ENCODE measurements around the gene APBA2.
"Not testable (repeated sequence)": the region's sequence is repeated elsewhere in the genome, so short reads cannot be mapped to it uniquely, and the experiment has no call there.

DNA sequence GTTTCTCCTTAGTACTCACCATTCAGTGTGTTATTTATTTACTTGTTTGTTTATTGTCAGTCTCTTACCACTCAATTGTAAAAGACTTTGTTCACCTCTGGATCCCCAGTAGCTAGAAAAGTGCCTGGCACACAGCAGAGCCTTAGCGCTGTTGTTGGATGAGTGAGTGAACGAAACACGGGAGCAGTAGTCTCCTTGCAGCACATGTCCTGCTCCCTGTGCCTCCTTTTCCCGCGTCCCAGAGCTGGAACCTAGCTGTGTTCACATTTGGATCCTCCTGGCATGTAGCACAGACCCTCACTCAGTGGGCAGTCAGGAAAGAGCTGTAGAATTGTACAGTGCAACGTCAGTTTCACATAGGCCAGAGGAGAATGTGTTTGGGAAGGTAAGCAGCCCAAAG, 4.1 kb downstream of the APBA2 start:
- TF ChIP-seq, protein P1, sequence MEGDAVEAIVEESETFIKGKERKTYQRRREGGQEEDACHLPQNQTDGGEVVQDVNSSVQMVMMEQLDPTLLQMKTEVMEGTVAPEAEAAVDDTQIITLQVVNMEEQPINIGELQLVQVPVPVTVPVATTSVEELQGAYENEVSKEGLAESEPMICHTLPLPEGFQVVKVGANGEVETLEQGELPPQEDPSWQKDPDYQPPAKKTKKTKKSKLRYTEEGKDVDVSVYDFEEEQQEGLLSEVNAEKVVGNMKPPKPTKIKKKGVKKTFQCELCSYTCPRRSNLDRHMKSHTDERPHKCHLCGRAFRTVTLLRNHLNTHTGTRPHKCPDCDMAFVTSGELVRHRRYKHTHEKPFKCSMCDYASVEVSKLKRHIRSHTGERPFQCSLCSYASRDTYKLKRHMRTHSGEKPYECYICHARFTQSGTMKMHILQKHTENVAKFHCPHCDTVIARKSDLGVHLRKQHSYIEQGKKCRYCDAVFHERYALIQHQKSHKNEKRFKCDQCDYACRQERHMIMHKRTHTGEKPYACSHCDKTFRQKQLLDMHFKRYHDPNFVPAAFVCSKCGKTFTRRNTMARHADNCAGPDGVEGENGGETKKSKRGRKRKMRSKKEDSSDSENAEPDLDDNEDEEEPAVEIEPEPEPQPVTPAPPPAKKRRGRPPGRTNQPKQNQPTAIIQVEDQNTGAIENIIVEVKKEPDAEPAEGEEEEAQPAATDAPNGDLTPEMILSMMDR (conservative IDR thresholded peaks at IDR 0.05; ENCODE audit: low read length), result not testable (repeated sequence)
- not testable (repeated sequence) for TF ChIP-seq EZH2phosphoT487 (IDR thresholded peaks at IDR 0.05; ENCODE audit: borderline replicate concordance, low read depth, low read length)

Measured in OCI-LY7 (cell line).